ENCODE results near the gene SCGB3A1.

DNA sequence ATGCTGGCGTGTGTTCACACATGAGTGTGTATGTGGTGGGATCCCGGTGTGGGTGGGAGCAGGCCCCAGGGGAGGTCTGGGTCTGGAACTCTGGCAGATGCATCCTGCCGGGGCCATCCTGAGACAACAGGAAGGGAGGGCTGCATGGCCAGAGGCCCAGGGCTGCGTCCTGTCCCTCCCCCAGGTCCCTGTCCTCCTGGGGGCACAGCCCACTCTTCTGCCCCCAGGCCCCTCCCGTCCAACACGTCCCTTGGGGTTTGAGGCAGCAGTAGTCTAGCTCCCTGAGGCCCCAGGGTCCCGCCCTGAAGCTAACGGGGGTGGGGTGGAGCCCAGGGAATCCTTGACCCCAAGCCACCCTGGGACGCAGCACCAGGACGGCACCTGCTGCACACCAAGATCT is 41.5 kb upstream of the SCGB3A1 start:
- TF ChIP-seq CTCF (conservative IDR thresholded peaks at IDR 0.05) (no peak), ZFX (IDR thresholded peaks at IDR 0.05) (no peak)

Measured in C4-2B (cell line).